GM23338 (cell line): ENCODE data around the gene CATSPER3. TPM values are rescaled to one million over a fixed set of nuclear protein-coding genes. Genes with fewer than 3 reads are reported as not detected.

Experiments used
- ATAC-seq: fragments of 200-7000 bp; cut with Tn5 transposase; 3 replicates; pipeline ENCODE4 v1.9.1; 2020
- DNase-seq: peaks from one replicate; pipeline ENCODE4 v3.0.0-alpha.2; 2015; ENCODE audit warnings: low spot score
- H2AFZ ChIP-seq: fragments of 200-600 bp; sonication (generic); 2 replicates; pipeline ENCODE4 v1.8.0; 2016; ENCODE audit warnings: antibody characterized with exemption, mild to moderate bottlenecking, moderate library complexity
- H3F3A ChIP-seq: fragments of 200-600 bp; sonication (generic); replicated peaks from 2 replicates; pipeline ENCODE4 v1.8.0; 2017; ENCODE audit warnings: antibody characterized with exemption, mixed run types, low read depth
- H3K27ac ChIP-seq: fragments of 200-600 bp; sonication (generic); 2 replicates; pipeline ENCODE4 v1.6.1; 2016; ENCODE audit warnings: low read depth
- H3K27me3 ChIP-seq: fragments of 200-600 bp; sonication (generic); 2 replicates; pipeline ENCODE4 v1.8.0; 2016; ENCODE audit warnings: mild to moderate bottlenecking, mixed run types, moderate library complexity; ENCODE audit not compliant: insufficient read depth
- H3K36me3 ChIP-seq: fragments of 200-600 bp; sonication (generic); 2 replicates; pipeline ENCODE4 v1.8.0; 2016; ENCODE audit warnings: mild to moderate bottlenecking; ENCODE audit not compliant: insufficient read depth
- H3K4me1 ChIP-seq: fragments of 200-600 bp; sonication (generic); 2 replicates; pipeline ENCODE4 v1.8.0; 2016; ENCODE audit warnings: mild to moderate bottlenecking, moderate library complexity; ENCODE audit not compliant: insufficient read depth
- H3K4me2 ChIP-seq: fragments of 200-600 bp; sonication (generic); 2 replicates; pipeline ENCODE4 v1.7.1; 2017; ENCODE audit warnings: mixed run types
- H3K4me3 ChIP-seq: fragments of 200-600 bp; sonication (generic); 2 replicates; pipeline ENCODE4 v1.6.1; 2016; ENCODE audit warnings: mixed run types
- H3K79me2 ChIP-seq: fragments of 200-600 bp; sonication (generic); replicated peaks from 2 replicates; pipeline ENCODE4 v1.8.0; 2017; ENCODE audit warnings: mild to moderate bottlenecking; ENCODE audit not compliant: insufficient read depth
- H3K9me2 ChIP-seq: fragments of 200-600 bp; sonication (generic); 2 replicates; pipeline ENCODE4 v1.8.0; 2017; ENCODE audit not compliant: insufficient read depth
- H4K20me1 ChIP-seq: fragments of 200-600 bp; sonication (generic); replicated peaks from 2 replicates; pipeline ENCODE4 v1.8.0; 2017; ENCODE audit warnings: mild to moderate bottlenecking; ENCODE audit not compliant: insufficient read depth
- H3K27ac Mint-ChIP-seq: 2 replicates; pipeline ENCODE4 v1.8.0; 2020; ENCODE audit warnings: inconsistent platforms, mild to moderate bottlenecking, moderate library complexity, mixed read lengths
- H3K27me3 Mint-ChIP-seq: 3 replicates; pipeline ENCODE4 v1.8.0; 2022; ENCODE audit warnings: low read depth, mild to moderate bottlenecking, moderate library complexity, mixed read lengths, inconsistent platforms; ENCODE audit not compliant: insufficient read depth, poor library complexity
- H3K36me3 Mint-ChIP-seq: 3 replicates; pipeline ENCODE4 v1.8.0; 2021; ENCODE audit warnings: low read depth, mild to moderate bottlenecking, inconsistent platforms, moderate library complexity, mixed read lengths
- H3K4me1 Mint-ChIP-seq: 3 replicates; pipeline ENCODE4 v1.8.0; 2020; ENCODE audit warnings: mild to moderate bottlenecking, inconsistent platforms, mixed read lengths
- H3K4me3 Mint-ChIP-seq: 3 replicates; pipeline ENCODE4 v1.8.0; 2021; ENCODE audit warnings: moderate library complexity, mild to moderate bottlenecking, inconsistent platforms, mixed read lengths
- H3K9me3 Mint-ChIP-seq: 3 replicates; pipeline ENCODE4 v1.8.0; 2020; ENCODE audit warnings: moderate library complexity, mild to moderate bottlenecking, inconsistent platforms, mixed read lengths
- CREB1 ChIP-seq: fragments of 250-450 bp; sonication (Bioruptor Pico); IDR thresholded peaks from 2 replicates; pipeline ENCODE4 v1.5.0; 2020; ENCODE audit warnings: low read depth, mild to moderate bottlenecking, moderate library complexity
- NANOG ChIP-seq: IDR thresholded peaks from 2 replicates; pipeline ENCODE4 v1.6.1; 2016; ENCODE audit warnings: antibody characterized with exemption, borderline replicate concordance
- STAT1 ChIP-seq: IDR thresholded peaks from one replicate; pipeline ENCODE4 v1.6.1; 2016; ENCODE audit warnings: antibody characterized with exemption; ENCODE audit not compliant: unreplicated experiment
- ZNF114 ChIP-seq: fragments of 250-450 bp; sonication (Bioruptor Pico); IDR thresholded peaks from 2 replicates; pipeline ENCODE4 v1.5.0; 2020; ENCODE audit warnings: mild to moderate bottlenecking, moderate library complexity
- polyA plus RNA-seq: library from polyadenylated mRNA; unstranded; fragments of >200 nt; fragmentation: Nextera tagmentation; extraction: Ambion mirVana; gene quantifications from 2 replicates; pipeline ENCODE4 v1.2.1, GENCODE V29; 2016
- total RNA-seq: library from RNA; depleted of rRNA; stranded (reverse); fragments of >200 nt; shearing (Covaris generic); gene quantifications from 2 replicates; pipeline ENCODE4 v1.2.3, GENCODE V29; 2014
- TF ChIP-seq, protein P1 (sequence below): fragments of 250-450 bp; sonication (Bioruptor Pico); IDR thresholded peaks from 2 replicates; pipeline ENCODE4 v1.5.0; 2020; ENCODE audit warnings: mild to moderate bottlenecking, moderate library complexity
- TF ChIP-seq, protein P2 (sequence below): IDR thresholded peaks from 2 replicates; pipeline ENCODE4 v1.6.1; 2016; ENCODE audit warnings: antibody characterized with exemption
- TF ChIP-seq, protein P3 (sequence below), 2 experiments: fragments of 200-600 bp in 1 of 2; sonication (generic) in 1 of 2; conservative IDR thresholded peaks; 2 replicates each; pipeline versions ENCODE4 v1.5.1 to v1.6.1; 2016 to 2017; ENCODE audit warnings: antibody characterized with exemption in 2 of 2, low read depth in 2 of 2, mild to moderate bottlenecking in 2 of 2, moderate library complexity in 1 of 2

The CATSPER3 gene
- total and polyA plus RNA-seq, 2 experiments from 2014 or later, result 0.19 TPM; not detected in 1

- Mint-ChIP-seq H3K9me3 (no peaks in the 10 kb centered on the region), H3K27me3 (peaks cover 3% of the 10 kb centered on the region), H3K27ac (no peak overlapping the region), H3K4me3 (no peak overlapping the region), H3K36me3 (peaks cover 22% of the 10 kb centered on the region), H3K4me1 (peaks cover 4% of the 10 kb centered on the region; the same call in 1 of the 3 replicates)
- Histone ChIP-seq H3K36me3 (peaks cover 4% of the 10 kb centered on the region; the same call in 1 of the 2 replicates), H3K79me2 (peaks cover 18% of the 10 kb centered on the region), H3K4me2 (no peak overlapping the region), H2AFZ (no peak overlapping the region), H3K9me2 (no peaks in the 10 kb centered on the region), H3F3A (no peaks in the 10 kb centered on the region; the same call in 1 of the 2 replicates), H3K27ac (no peak overlapping the region), H3K4me1 (no peaks in the 10 kb centered on the region; the same call in 1 of the 2 replicates), H3K27me3 (no peaks in the 10 kb centered on the region), H4K20me1 (peaks cover 13% of the 10 kb centered on the region), H3K4me3 (no peak overlapping the region)
- ATAC-seq (no peak), DNase-seq (no peak)
- TF ChIP-seq NANOG (no peak), ZNF114 (no peak), CREB1 (CRISPR knock-in tag) (no peak), STAT1 (no peak)
- TF ChIP-seq, protein P1, sequence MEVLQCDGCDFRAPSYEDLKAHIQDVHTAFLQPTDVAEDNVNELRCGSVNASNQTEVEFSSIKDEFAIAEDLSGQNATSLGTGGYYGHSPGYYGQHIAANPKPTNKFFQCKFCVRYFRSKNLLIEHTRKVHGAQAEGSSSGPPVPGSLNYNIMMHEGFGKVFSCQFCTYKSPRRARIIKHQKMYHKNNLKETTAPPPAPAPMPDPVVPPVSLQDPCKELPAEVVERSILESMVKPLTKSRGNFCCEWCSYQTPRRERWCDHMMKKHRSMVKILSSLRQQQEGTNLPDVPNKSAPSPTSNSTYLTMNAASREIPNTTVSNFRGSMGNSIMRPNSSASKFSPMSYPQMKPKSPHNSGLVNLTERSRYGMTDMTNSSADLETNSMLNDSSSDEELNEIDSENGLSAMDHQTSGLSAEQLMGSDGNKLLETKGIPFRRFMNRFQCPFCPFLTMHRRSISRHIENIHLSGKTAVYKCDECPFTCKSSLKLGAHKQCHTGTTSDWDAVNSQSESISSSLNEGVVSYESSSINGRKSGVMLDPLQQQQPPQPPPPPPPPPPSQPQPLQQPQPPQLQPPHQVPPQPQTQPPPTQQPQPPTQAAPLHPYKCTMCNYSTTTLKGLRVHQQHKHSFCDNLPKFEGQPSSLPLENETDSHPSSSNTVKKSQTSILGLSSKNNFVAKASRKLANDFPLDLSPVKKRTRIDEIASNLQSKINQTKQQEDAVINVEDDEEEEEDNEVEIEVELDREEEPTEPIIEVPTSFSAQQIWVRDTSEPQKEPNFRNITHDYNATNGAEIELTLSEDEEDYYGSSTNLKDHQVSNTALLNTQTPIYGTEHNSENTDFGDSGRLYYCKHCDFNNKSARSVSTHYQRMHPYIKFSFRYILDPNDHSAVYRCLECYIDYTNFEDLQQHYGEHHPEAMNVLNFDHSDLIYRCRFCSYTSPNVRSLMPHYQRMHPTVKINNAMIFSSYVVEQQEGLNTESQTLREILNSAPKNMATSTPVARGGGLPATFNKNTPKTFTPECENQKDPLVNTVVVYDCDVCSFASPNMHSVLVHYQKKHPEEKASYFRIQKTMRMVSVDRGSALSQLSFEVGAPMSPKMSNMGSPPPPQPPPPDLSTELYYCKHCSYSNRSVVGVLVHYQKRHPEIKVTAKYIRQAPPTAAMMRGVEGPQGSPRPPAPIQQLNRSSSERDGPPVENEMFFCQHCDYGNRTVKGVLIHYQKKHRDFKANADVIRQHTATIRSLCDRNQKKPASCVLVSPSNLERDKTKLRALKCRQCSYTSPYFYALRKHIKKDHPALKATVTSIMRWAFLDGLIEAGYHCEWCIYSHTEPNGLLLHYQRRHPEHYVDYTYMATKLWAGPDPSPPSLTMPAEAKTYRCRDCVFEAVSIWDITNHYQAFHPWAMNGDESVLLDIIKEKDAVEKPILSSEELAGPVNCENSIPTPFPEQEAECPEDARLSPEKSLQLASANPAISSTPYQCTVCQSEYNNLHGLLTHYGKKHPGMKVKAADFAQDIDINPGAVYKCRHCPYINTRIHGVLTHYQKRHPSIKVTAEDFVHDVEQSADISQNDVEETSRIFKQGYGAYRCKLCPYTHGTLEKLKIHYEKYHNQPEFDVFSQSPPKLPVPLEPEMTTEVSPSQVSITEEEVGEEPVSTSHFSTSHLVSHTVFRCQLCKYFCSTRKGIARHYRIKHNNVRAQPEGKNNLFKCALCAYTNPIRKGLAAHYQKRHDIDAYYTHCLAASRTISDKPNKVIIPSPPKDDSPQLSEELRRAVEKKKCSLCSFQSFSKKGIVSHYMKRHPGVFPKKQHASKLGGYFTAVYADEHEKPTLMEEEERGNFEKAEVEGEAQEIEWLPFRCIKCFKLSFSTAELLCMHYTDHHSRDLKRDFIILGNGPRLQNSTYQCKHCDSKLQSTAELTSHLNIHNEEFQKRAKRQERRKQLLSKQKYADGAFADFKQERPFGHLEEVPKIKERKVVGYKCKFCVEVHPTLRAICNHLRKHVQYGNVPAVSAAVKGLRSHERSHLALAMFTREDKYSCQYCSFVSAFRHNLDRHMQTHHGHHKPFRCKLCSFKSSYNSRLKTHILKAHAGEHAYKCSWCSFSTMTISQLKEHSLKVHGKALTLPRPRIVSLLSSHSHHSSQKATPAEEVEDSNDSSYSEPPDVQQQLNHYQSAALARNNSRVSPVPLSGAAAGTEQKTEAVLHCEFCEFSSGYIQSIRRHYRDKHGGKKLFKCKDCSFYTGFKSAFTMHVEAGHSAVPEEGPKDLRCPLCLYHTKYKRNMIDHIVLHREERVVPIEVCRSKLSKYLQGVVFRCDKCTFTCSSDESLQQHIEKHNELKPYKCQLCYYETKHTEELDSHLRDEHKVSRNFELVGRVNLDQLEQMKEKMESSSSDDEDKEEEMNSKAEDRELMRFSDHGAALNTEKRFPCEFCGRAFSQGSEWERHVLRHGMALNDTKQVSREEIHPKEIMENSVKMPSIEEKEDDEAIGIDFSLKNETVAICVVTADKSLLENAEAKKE (CRISPR knock-in tag), result no peak
- TF ChIP-seq, protein P2, sequence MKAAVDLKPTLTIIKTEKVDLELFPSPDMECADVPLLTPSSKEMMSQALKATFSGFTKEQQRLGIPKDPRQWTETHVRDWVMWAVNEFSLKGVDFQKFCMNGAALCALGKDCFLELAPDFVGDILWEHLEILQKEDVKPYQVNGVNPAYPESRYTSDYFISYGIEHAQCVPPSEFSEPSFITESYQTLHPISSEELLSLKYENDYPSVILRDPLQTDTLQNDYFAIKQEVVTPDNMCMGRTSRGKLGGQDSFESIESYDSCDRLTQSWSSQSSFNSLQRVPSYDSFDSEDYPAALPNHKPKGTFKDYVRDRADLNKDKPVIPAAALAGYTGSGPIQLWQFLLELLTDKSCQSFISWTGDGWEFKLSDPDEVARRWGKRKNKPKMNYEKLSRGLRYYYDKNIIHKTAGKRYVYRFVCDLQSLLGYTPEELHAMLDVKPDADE, result no peak
- TF ChIP-seq, protein P3, sequence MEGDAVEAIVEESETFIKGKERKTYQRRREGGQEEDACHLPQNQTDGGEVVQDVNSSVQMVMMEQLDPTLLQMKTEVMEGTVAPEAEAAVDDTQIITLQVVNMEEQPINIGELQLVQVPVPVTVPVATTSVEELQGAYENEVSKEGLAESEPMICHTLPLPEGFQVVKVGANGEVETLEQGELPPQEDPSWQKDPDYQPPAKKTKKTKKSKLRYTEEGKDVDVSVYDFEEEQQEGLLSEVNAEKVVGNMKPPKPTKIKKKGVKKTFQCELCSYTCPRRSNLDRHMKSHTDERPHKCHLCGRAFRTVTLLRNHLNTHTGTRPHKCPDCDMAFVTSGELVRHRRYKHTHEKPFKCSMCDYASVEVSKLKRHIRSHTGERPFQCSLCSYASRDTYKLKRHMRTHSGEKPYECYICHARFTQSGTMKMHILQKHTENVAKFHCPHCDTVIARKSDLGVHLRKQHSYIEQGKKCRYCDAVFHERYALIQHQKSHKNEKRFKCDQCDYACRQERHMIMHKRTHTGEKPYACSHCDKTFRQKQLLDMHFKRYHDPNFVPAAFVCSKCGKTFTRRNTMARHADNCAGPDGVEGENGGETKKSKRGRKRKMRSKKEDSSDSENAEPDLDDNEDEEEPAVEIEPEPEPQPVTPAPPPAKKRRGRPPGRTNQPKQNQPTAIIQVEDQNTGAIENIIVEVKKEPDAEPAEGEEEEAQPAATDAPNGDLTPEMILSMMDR (conservative IDR thresholded peaks at IDR 0.05; ENCODE audit: low read depth in 2 of 2), result no peak
Observed at GRCh38 chr5:134918861-134919260, 48.8 kb upstream of the CATSPER3 start.
